ENCODE data around the gene DUSP23.

The DUSP23 gene

GRCh38 chr1:159829273-159829634 lies 48.5 kb downstream of the DUSP23 start:
- DNase-seq: no peak

- peak; percentile 80 for DNase-seq
These were observed 49.2 kb downstream of the DUSP23 start for GRCh38 chr1:159829822-159830465.

- DNase-seq: no peak
These were observed 50.0 kb downstream of the DUSP23 start for GRCh38 chr1:159830722-159831121.

GRCh38 chr1:159831412-159832141 lies 50.8 kb downstream of the DUSP23 start:
- no peak for DNase-seq

All from EL (cell line).